ENCODE measurements around the gene EMP1.

EMP1 gene

GRCh38 chr12:13196130-13196921, at the start of gene EMP1:
Gene EMP1, plus strand, starts transcription at chr12:13196726. Its CDS starts 14,785 bp downstream, at chr12:13211511.
- peak; percentile 83 for DNase-seq

- DNase-seq, result no peak
Measured at GRCh38 chr12:13147688-13148484, 48.6 kb upstream of the EMP1 start.

- no peak for DNase-seq
Measured at GRCh38 chr12:13148485-13148847, 48.1 kb upstream of the EMP1 start.

- DNase-seq, result no peak
Measured at GRCh38 chr12:13149411-13149810, 47.1 kb upstream of the EMP1 start.

- DNase-seq, result no peak
Measured at GRCh38 chr12:13152281-13152680, 44.2 kb upstream of the EMP1 start.

- DNase-seq, result no peak
Measured at GRCh38 chr12:13152756-13153155, 43.8 kb upstream of the EMP1 start.

GRCh38 chr12:13153180-13153579, 43.3 kb upstream of the EMP1 start:
- DNase-seq, result no peak

GRCh38 chr12:13154027-13154538, 42.4 kb upstream of the EMP1 start:
- DNase-seq, result no peak

GRCh38 chr12:13154831-13155230, 41.7 kb upstream of the EMP1 start:
- DNase-seq, result no peak

GRCh38 chr12:13156277-13156676, 40.2 kb upstream of the EMP1 start:
- no peak for DNase-seq

GRCh38 chr12:13161172-13161571, 35.4 kb upstream of the EMP1 start:
- no peak for DNase-seq

- no peak for DNase-seq
Measured at GRCh38 chr12:13162904-13163303, 33.6 kb upstream of the EMP1 start.

- no peak for DNase-seq
Measured at GRCh38 chr12:13163868-13164635, 32.5 kb upstream of the EMP1 start.

GRCh38 chr12:13164921-13165616, 31.5 kb upstream of the EMP1 start:
- no peak for DNase-seq

GRCh38 chr12:13165617-13166041, 30.9 kb upstream of the EMP1 start:
- DNase-seq, result peak; percentile 5

- DNase-seq, result no peak
Measured at GRCh38 chr12:13167226-13167625, 29.3 kb upstream of the EMP1 start.

- DNase-seq, result no peak
Measured at GRCh38 chr12:13167906-13168305, 28.6 kb upstream of the EMP1 start.

GRCh38 chr12:13169272-13169671, 27.3 kb upstream of the EMP1 start:
- DNase-seq, result no peak

GRCh38 chr12:13170892-13171490, 25.5 kb upstream of the EMP1 start:
- DNase-seq, result no peak

GRCh38 chr12:13171921-13172859, 24.3 kb upstream of the EMP1 start:
- DNase-seq, result no peak

Data from GOT3 (cell line).